Sigmoid colon (tissue), 7 donors: ENCODE data around the gene ITM2B. TPM values are rescaled to one million over a fixed set of nuclear protein-coding genes. Genes with fewer than 3 reads are reported as not detected.
A peak's percentile ranks its signal among the peaks of the same experiment; 100 is the strongest.

Experiments used
- DNase-seq: peaks from one replicate; pipeline ENCODE4 v3.0.0-alpha.2; 2019
- H3K27ac ChIP-seq, 4 donors: fragments of 200-600 bp; sonication (generic); one replicate each; pipeline ENCODE4 v1.5.1; 2016 to 2019; ENCODE audit warnings: mild to moderate bottlenecking in 1 of 4
- H3K27me3 ChIP-seq, 3 donors: fragments of 200-600 bp; sonication (generic); one replicate each; pipeline ENCODE4 v1.5.1; 2019; ENCODE audit warnings: mild to moderate bottlenecking in 1 of 3
- H3K36me3 ChIP-seq, 4 donors: fragments of 200-600 bp; sonication (generic); one replicate each; pipeline ENCODE4 v1.5.1; 2016 to 2019
- H3K4me1 ChIP-seq, 4 donors: fragments of 200-600 bp; sonication (generic); one replicate each; pipeline ENCODE4 v1.5.1; 2017 to 2019
- H3K4me3 ChIP-seq, 4 donors: fragments of 200-600 bp; sonication (generic); one replicate each; pipeline ENCODE4 v1.5.1; 2017 to 2019; ENCODE audit warnings: mild to moderate bottlenecking in 2 of 4, moderate library complexity in 1 of 4
- H3K9me3 ChIP-seq, 4 donors: fragments of 200-600 bp in 3 of 4; sonication (generic) in 3 of 4; one replicate each; pipeline versions ENCODE4 v1.5.1 to v1.6.1; 2013 to 2019
- EP300 ChIP-seq, 4 donors: sonication (generic); formaldehyde crosslinking; IDR thresholded peaks; one replicate each; pipeline ENCODE4 v1.6.1; 2017; ENCODE audit warnings: antibody characterized with exemption in 4 of 4
- POLR2A ChIP-seq, 2 donors: fragments of 450-650 bp; IDR thresholded peaks; one replicate each; pipeline ENCODE4 v1.6.1; 2016; ENCODE audit warnings: antibody characterized with exemption in 2 of 2, mild to moderate bottlenecking in 2 of 2, moderate library complexity in 2 of 2
- POLR2AphosphoS5 ChIP-seq, 4 donors: sonication (generic); formaldehyde crosslinking; IDR thresholded peaks; one replicate each; pipeline ENCODE4 v1.6.1; 2017; ENCODE audit warnings: antibody characterized with exemption in 4 of 4
- WGBS, 2 donors: extraction: QIAGEN DNeasy Blood & Tissue Kit; methylation state at CpG; one replicate each; pipeline ENCODE4 v1.1.7; 2013; 5-methylcytosine and 5-hydroxymethylcytosine counted together
- intact Hi-C: fragments of 100-400 bp; cut with DNase I; formaldehyde crosslinking; loops from one replicate; pipeline ENCODE4 v1.15.1; 2023
- polyA plus RNA-seq, 3 donors: library from polyadenylated mRNA; stranded (reverse); fragments of 200-250 nt; gene quantifications; one replicate each; pipeline ENCODE4 v1.2.3, GENCODE V29; 2013
- total RNA-seq, 4 donors: library from RNA; depleted of rRNA; stranded (reverse); fragments of >200 nt; gene quantifications; one replicate each; pipeline ENCODE4 v1.1.0, GENCODE V29; 2016
- TF ChIP-seq, protein P1 (sequence below), 4 experiments: fragments of 450-650 bp in 3 of 4; fragments of 200-600 bp in 1 of 4; IDR thresholded peaks; one replicate each; pipeline ENCODE4 v1.5.1; 2016 to 2019; ENCODE audit warnings: antibody characterized with exemption in 4 of 4, mild to moderate bottlenecking in 3 of 4, moderate library complexity in 2 of 4
- donor health status: healthy with polysubstance abuse.
- donor health status: Bipolar disorder and iron deficiency.
- donor health status: healthy.

ITM2B gene
- total and polyA plus RNA-seq, 7 donors = 147 to 478 (median 285) TPM

- peak overlapping the region; percentile 96 to 100 (median 99) for H3K27ac ChIP-seq
- 12 to 16% methylated on average over 23 of the region's 23 CpGs for WGBS, 2 donors
- H3K4me1 ChIP-seq = peaks cover 0 to 38% (median 29%) of the 10 kb centered on the region in 4 donors
- H3K4me3 ChIP-seq = peak overlapping the region; percentile 86 to 98 (median 94)
- peak; percentile 72 for DNase-seq
- H3K9me3 ChIP-seq = no peaks in the 10 kb centered on the region
- no peaks in the 10 kb centered on the region for H3K36me3 ChIP-seq
- no peaks in the 10 kb centered on the region for H3K27me3 ChIP-seq
- TF ChIP-seq EP300 (IDR thresholded peaks at IDR 0.05) (peak in 3 of 4 donors; percentile 9 to 60 (median 54)), POLR2A (IDR thresholded peaks at IDR 0.05) (peak; percentile 10 to 59), POLR2AphosphoS5 (IDR thresholded peaks at IDR 0.05) (peak; percentile 6 to 56 (median 34))
- TF ChIP-seq, protein P1, sequence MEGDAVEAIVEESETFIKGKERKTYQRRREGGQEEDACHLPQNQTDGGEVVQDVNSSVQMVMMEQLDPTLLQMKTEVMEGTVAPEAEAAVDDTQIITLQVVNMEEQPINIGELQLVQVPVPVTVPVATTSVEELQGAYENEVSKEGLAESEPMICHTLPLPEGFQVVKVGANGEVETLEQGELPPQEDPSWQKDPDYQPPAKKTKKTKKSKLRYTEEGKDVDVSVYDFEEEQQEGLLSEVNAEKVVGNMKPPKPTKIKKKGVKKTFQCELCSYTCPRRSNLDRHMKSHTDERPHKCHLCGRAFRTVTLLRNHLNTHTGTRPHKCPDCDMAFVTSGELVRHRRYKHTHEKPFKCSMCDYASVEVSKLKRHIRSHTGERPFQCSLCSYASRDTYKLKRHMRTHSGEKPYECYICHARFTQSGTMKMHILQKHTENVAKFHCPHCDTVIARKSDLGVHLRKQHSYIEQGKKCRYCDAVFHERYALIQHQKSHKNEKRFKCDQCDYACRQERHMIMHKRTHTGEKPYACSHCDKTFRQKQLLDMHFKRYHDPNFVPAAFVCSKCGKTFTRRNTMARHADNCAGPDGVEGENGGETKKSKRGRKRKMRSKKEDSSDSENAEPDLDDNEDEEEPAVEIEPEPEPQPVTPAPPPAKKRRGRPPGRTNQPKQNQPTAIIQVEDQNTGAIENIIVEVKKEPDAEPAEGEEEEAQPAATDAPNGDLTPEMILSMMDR (IDR thresholded peaks at IDR 0.05) = no peak
- intact Hi-C loops = loop anchor here (1.0 to 5.0 kb wide), 6 partner anchors 106 to 745 kb away; partner anchors contain the start of genes FNDC3A, MED4, NUDT15 and RCBTB2
Measured at GRCh38 chr13:48232420-48233045, 473 bp upstream of the ITM2B start.

DNA sequence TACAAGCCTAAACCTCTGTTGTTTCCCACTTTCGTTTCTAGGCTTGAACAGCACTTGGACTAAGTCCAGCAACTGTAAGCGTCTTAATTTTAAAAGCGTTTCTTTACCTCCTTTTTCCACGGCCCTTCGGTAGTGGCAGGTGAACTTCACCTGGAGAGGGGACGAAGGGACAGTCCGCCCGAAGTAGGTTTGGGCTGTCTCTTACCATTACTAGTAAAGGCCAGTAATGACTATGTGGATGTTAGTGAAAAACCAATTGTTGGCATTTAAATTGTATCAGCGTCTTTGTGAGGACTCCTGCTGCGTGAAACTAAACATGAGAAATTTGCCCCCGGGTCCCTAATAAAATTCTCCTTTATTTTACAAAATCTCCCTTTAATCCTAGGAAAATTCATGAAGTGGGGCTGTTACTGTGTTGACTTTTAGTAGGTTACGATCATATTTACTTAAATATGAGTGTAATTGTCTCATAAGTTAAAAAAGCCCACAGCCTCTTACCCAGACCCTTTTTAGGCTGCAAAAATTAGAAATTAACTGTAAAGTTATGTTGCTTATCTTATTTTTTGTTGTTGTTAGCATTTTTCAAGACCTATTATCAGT lies 983 bp downstream of the ITM2B start:
- peak overlapping the region; percentile 96 to 100 (median 99) for H3K27ac ChIP-seq
- WGBS, 2 donors = 0 to 1% methylated on average over 12 of the region's 12 CpGs
- no peaks in the 10 kb centered on the region for H3K27me3 ChIP-seq
- intact Hi-C loops = loop anchor here (1.0 to 5.0 kb wide), 7 partner anchors 69 to 743 kb away; partner anchors contain the start of genes FNDC3A, MED4, NUDT15 and RB1
- no peaks in the 10 kb centered on the region for H3K9me3 ChIP-seq
- H3K36me3 ChIP-seq = no peaks in the 10 kb centered on the region
- DNase-seq = peak; percentile 65
- peak overlapping the region; percentile 86 to 98 (median 94) for H3K4me3 ChIP-seq
- peak in 2 of 4 donors; percentile 0 to 55 for TF ChIP-seq POLR2AphosphoS5 (IDR thresholded peaks at IDR 0.05)
- no peak for TF ChIP-seq EP300 (IDR thresholded peaks at IDR 0.05)
- peaks cover 0 to 53% (median 39%) of the 10 kb centered on the region in 4 donors for H3K4me1 ChIP-seq

DNA sequence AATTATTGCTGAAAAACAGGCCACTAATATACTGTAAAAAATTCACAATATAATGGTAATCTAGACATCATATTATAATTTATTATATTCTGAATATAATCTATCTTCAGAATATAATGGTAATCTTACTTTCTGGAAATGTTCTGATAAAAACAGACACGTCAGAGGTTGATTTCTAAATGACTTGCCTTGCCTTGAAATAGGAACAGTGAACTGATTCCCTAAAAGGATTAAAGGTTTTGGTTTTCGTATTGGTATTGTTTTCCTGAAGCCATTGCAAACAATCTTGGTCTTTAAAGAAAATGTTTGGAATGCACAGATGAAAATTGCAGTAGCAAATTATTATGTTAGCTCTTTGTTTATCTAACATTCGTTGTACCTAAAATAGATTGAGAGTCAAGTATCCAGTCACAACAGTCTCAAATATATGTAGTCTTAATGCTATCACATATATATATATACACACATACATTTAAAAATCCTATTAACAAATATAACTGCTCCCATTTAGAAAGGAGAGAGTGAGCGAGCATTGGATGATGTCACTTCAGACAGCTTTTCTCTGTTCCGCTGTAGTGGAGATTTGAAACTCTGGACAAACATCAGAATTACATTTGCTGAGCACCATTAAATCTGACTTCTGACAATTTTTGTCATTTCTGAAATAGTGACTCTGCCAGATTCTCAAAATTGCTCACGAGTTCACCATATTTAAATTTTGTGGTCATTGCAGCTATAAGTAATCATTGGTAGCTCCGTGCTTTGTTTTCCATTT lies 1.7 kb downstream of the ITM2B start:
- WGBS, 2 donors = 15 to 17% methylated on average over 7 of the region's 7 CpGs
- DNase-seq = no peak
- no peaks in the 10 kb centered on the region for H3K9me3 ChIP-seq
- H3K27ac ChIP-seq = peak overlapping the region; percentile 96 to 100 (median 99)
- no peaks in the 10 kb centered on the region for H3K27me3 ChIP-seq
- peak overlapping the region; percentile 86 to 98 (median 94) for H3K4me3 ChIP-seq
- TF ChIP-seq POLR2AphosphoS5 (IDR thresholded peaks at IDR 0.05) (peak in 1 of 4 donors; percentile 10), POLR2A (IDR thresholded peaks at IDR 0.05) (no peak)
- TF ChIP-seq, protein P1 (IDR thresholded peaks at IDR 0.05) = no peak
- H3K4me1 ChIP-seq = peaks cover 0 to 55% (median 39%) of the 10 kb centered on the region in 4 donors
- intact Hi-C loops = loop anchor here (2.0 to 5.0 kb wide), 5 partner anchors 68 to 743 kb away; partner anchors contain the start of genes FNDC3A, NUDT15, RB1 and RCBTB2
- no peaks in the 10 kb centered on the region for H3K36me3 ChIP-seq

DNA sequence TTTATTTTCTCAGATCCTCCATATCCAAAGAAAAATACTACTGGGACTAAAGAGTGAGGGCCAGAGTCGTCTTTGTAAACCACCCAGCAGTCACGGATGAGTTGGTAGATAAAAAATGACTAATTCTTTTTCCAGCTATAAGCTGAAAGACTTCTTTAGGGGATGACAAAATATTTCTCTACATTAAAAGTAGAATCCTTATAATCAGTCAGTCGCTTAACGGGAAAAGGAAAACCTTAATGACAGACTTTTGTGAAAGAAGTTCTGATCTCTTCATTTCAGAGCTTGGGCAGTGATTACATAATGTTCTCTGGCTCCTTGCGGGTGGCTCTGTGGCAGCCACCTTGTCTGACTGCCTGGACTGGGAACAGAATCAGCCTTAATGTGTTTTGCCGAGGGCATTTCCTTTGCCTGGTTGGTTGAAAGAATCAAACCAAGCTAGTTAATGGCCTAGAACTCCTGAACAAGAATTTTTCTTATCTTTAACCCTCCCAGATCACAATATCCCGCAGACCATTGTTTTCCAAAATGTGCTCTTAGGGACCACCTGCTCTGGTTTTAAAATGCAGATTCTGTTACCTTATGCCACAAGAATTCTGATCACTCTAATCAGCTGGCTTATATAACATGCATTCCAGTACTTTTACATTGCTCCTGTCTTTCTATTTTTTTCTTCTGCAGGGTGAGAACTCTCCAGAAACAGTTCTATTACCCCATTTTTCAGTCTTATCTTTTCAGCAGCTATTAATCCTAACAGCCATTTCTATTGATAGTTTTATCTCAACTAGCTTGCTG lies 2.5 kb downstream of the ITM2B start:
- intact Hi-C loops = loop anchor here (2.0 kb wide), 1 partner anchor 67 kb away; the partner anchor contains the start of gene RB1
- WGBS, 2 donors = 21 to 34% methylated on average over 7 of the region's 7 CpGs
- Histone ChIP-seq H3K4me1 (peaks cover 0 to 61% (median 41%) of the 10 kb centered on the region in 4 donors), H3K9me3 (no peaks in the 10 kb centered on the region), H3K36me3 (no peaks in the 10 kb centered on the region), H3K27ac (peak overlapping the region; percentile 96 to 100 (median 99)), H3K4me3 (peak overlapping the region; percentile 86 to 98 (median 94)), H3K27me3 (no peaks in the 10 kb centered on the region)
- peak; percentile 32 to 36 for TF ChIP-seq POLR2A (IDR thresholded peaks at IDR 0.05)
- peak; percentile 32 to 85 (median 54) for TF ChIP-seq POLR2AphosphoS5 (IDR thresholded peaks at IDR 0.05)
- TF ChIP-seq, protein P1 (IDR thresholded peaks at IDR 0.05) = no peak
- DNase-seq = peak; percentile 68
